ENCODE data around the gene FXR2.

DNA sequence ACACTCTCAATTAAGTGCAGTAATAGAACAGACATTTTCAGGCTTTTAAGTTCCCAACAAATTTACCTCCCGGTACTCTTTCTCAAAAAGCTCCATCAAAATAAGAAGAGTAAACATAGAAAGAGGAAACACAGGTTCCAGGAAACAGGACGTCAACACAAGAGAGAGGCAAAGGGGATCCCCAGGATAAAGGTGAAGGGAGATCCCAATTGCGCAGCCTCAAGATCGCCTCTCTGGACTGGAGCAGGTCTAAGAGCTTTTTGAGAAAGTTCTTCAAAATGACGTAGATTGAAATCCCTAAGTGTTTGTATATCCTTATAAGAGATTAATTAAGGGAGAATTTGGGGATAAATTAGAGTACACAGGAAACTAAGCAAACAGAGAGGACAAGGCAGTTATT, 3.9 kb upstream of the FXR2 start:
- no peak for TF ChIP-seq SUZ12 (IDR thresholded peaks at IDR 0.05; ENCODE audit: extremely low read depth, insufficient read depth, insufficient read length)
- TF ChIP-seq YY1 (IDR thresholded peaks at IDR 0.05; ENCODE audit: insufficient read depth, insufficient read length): no peak
